Keratinocyte (primary cell): ENCODE results near the gene GRWD1. TPM values are rescaled to one million over a fixed set of nuclear protein-coding genes. Genes with fewer than 3 reads are reported as not detected.

Experiments used
- DNase-seq: peaks from one replicate; pipeline ENCODE4 v3.0.0-alpha.2; 2011; ENCODE audit warnings: low read depth, missing footprints, low spot score
- FAIRE-seq: peaks from 2 replicates; lab custom pipeline; 2011; peaks lifted over from hg19 to GRCh38; lab: Jason Lieb, UNC
- H2AFZ ChIP-seq: 2 replicates; pipeline ENCODE4 v1.6.0; 2012; ENCODE audit warnings: low read length, control low read depth, inconsistent platforms; ENCODE audit not compliant: control insufficient read depth
- H3K27ac ChIP-seq: 2 replicates; pipeline ENCODE4 v1.5.1; 2011; ENCODE audit warnings: low read length; ENCODE audit not compliant: control insufficient read depth, insufficient read depth
- H3K27me3 ChIP-seq: 3 replicates; pipeline ENCODE4 v1.6.0; 2011; ENCODE audit warnings: low read length; ENCODE audit not compliant: control insufficient read depth, insufficient read depth; ENCODE audit errors: extremely low read depth
- H3K36me3 ChIP-seq, 2 experiments: 2 replicates in 1 of 2; 3 replicates in 1 of 2; pipeline ENCODE4 v1.5.1; 2011; ENCODE audit warnings: low read length in 2 of 2, mild to moderate bottlenecking in 1 of 2; ENCODE audit not compliant: control insufficient read depth in 2 of 2, insufficient read depth in 2 of 2; ENCODE audit errors: extremely low read depth in 1 of 2
- H3K4me1 ChIP-seq: 3 replicates; pipeline ENCODE4 v1.5.1; 2011; ENCODE audit warnings: low read length; ENCODE audit not compliant: control insufficient read depth, insufficient read depth; ENCODE audit errors: extremely low read depth
- H3K4me2 ChIP-seq: 3 replicates; pipeline ENCODE4 v1.6.0; 2011; ENCODE audit warnings: low read depth, low read length; ENCODE audit not compliant: control insufficient read depth, insufficient read depth; ENCODE audit errors: extremely low read depth
- H3K4me3 ChIP-seq, 3 experiments: fragments of 200-600 bp in 1 of 3; sonication (generic) in 1 of 3; 2 replicates in 2 of 3; 3 replicates in 1 of 3; pipeline ENCODE4 v1.5.1; 2011 to 2016; ENCODE audit warnings: low read length in 3 of 3, mild to moderate bottlenecking in 3 of 3, control low read depth in 2 of 3, inconsistent platforms in 1 of 3, low read depth in 1 of 3, mixed read lengths in 1 of 3, mixed run types in 1 of 3, moderate library complexity in 1 of 3; ENCODE audit not compliant: control insufficient read depth in 2 of 3, insufficient read depth in 2 of 3; ENCODE audit errors: extremely low read depth in 1 of 3
- H3K79me2 ChIP-seq: 2 replicates; pipeline ENCODE4 v1.6.0; 2012; ENCODE audit warnings: low read length; ENCODE audit not compliant: control insufficient read depth, insufficient read depth
- H3K9ac ChIP-seq: 3 replicates; pipeline ENCODE4 v1.6.0; 2011; ENCODE audit warnings: low read length; ENCODE audit not compliant: control insufficient read depth, insufficient read depth; ENCODE audit errors: extremely low read depth
- H3K9me1 ChIP-seq: 3 replicates; pipeline ENCODE4 v1.6.0; 2011; ENCODE audit warnings: low read length; ENCODE audit not compliant: control insufficient read depth, insufficient read depth; ENCODE audit errors: extremely low read depth
- H3K9me3 ChIP-seq: 2 replicates; pipeline ENCODE4 v1.5.1; 2012; ENCODE audit warnings: low read depth, low read length; ENCODE audit not compliant: control insufficient read depth
- H4K20me1 ChIP-seq: 3 replicates; pipeline ENCODE4 v1.6.0; 2011; ENCODE audit warnings: low read length; ENCODE audit not compliant: control insufficient read depth, insufficient read depth; ENCODE audit errors: extremely low read depth
- CTCF ChIP-seq, 3 experiments: IDR thresholded peaks in 1 of 3; conservative IDR thresholded peaks in 1 of 3; optimal IDR thresholded peaks in 1 of 3; 2 replicates in 2 of 3; 3 replicates in 1 of 3; pipeline versions ENCODE3 to v1.5.1; 2011; ENCODE audit warnings: low read length in 3 of 3, mild to moderate bottlenecking in 3 of 3, moderate library complexity in 2 of 3, control low read depth in 1 of 3, inconsistent platforms in 1 of 3; ENCODE audit not compliant: insufficient read depth in 2 of 3; ENCODE audit errors: extremely low read depth in 1 of 3
- EZH2 ChIP-seq: IDR thresholded peaks from one replicate; pipeline ENCODE4 v1.6.1; 2012; ENCODE audit warnings: inconsistent platforms, mild to moderate bottlenecking, low read length, moderate library complexity
- dilution Hi-C: fragments of 300-500 bp; cut with MboI; formaldehyde crosslinking; loops from one replicate; pipeline ENCODE4 v1.7.0; 2020; ENCODE audit warnings: low sequenced_read_pairs; ENCODE audit not compliant: extremely low pct_ligation_motif_present
- polyA plus RNA-seq, 5 experiments: library from polyadenylated mRNA; depleted of rRNA in 3 of 5; stranded (reverse) in 3 of 5; stranded (forward) in 1 of 5; unstranded in 1 of 5; fragments of >200 nt; gene quantifications; 1 replicate in 1 of 5; 2 replicates in 3 of 5; 3 replicates in 1 of 5; pipeline versions ENCODE4 v1.2.1 to v1.2.3, GENCODE V29; 2011 to 2012; ENCODE audit warnings: missing spikeins in 2 of 5, low read depth in 1 of 5, low replicate concordance in 1 of 5

GRWD1 gene
- polyA plus RNA-seq, 1 donor (not counting 4 experiments of a cell fraction or from before 2014, with no cell fraction given), result 26.1 TPM

GRCh38 chr19:48456864-48457263 is 11.1 kb downstream of the GRWD1 start:
- H3K36me3 ChIP-seq, result peaks cover 27% of the 10 kb centered on the region in 2 experiments
- no peaks in the 10 kb centered on the region for H3K9me3 ChIP-seq
- no peak overlapping the region for H3K4me2 ChIP-seq
- H3K79me2 ChIP-seq, result peaks cover 18% of the 10 kb centered on the region
- H4K20me1 ChIP-seq, result no peaks in the 10 kb centered on the region
- no peaks in the 10 kb centered on the region for H3K4me1 ChIP-seq
- no peak overlapping the region for H2AFZ ChIP-seq
- no peak overlapping the region for H3K9ac ChIP-seq
- no peak overlapping the region for H3K4me3 ChIP-seq
- FAIRE-seq (no peak), DNase-seq (no peak)
- H3K27ac ChIP-seq, result no peak overlapping the region
- H3K9me1 ChIP-seq, result no peaks in the 10 kb centered on the region
- no peak for TF ChIP-seq EZH2
- TF ChIP-seq CTCF (optimal IDR thresholded peaks at IDR 0.05 in 1 of 3, IDR thresholded peaks at IDR 0.05 in 1 of 3, conservative IDR thresholded peaks at IDR 0.05 in 1 of 3; ENCODE audit: extremely low read depth in 1 of 3, insufficient read depth in 2 of 3, low read length in 3 of 3), result no peak
- H3K27me3 ChIP-seq, result no peaks in the 10 kb centered on the region
- dilution Hi-C loops, result no loop called here

- Histone ChIP-seq H3K4me1 (no peaks in the 10 kb centered on the region), H3K27me3 (no peaks in the 10 kb centered on the region), H3K27ac (no peak overlapping the region), H3K36me3 (peaks cover 20 to 24% of the 10 kb centered on the region in 2 experiments), H3K9me1 (no peaks in the 10 kb centered on the region), H4K20me1 (no peaks in the 10 kb centered on the region), H3K9me3 (no peaks in the 10 kb centered on the region), H3K4me3 (no peak overlapping the region), H3K79me2 (peaks cover 12% of the 10 kb centered on the region), H2AFZ (no peak overlapping the region), H3K9ac (no peak overlapping the region), H3K4me2 (no peak overlapping the region)
- DNase-seq (no peak), FAIRE-seq (no peak)
- TF ChIP-seq EZH2 (no peak), CTCF (optimal IDR thresholded peaks at IDR 0.05 in 1 of 3, IDR thresholded peaks at IDR 0.05 in 1 of 3, conservative IDR thresholded peaks at IDR 0.05 in 1 of 3; ENCODE audit: extremely low read depth in 1 of 3, insufficient read depth in 2 of 3, low read length in 3 of 3) (no peak)
- dilution Hi-C loops, result no loop called here
Measured at GRCh38 chr19:48458016-48458415, 12.2 kb downstream of the GRWD1 start.
